ENCODE results near the gene SSR1.

SSR1 gene

DNA sequence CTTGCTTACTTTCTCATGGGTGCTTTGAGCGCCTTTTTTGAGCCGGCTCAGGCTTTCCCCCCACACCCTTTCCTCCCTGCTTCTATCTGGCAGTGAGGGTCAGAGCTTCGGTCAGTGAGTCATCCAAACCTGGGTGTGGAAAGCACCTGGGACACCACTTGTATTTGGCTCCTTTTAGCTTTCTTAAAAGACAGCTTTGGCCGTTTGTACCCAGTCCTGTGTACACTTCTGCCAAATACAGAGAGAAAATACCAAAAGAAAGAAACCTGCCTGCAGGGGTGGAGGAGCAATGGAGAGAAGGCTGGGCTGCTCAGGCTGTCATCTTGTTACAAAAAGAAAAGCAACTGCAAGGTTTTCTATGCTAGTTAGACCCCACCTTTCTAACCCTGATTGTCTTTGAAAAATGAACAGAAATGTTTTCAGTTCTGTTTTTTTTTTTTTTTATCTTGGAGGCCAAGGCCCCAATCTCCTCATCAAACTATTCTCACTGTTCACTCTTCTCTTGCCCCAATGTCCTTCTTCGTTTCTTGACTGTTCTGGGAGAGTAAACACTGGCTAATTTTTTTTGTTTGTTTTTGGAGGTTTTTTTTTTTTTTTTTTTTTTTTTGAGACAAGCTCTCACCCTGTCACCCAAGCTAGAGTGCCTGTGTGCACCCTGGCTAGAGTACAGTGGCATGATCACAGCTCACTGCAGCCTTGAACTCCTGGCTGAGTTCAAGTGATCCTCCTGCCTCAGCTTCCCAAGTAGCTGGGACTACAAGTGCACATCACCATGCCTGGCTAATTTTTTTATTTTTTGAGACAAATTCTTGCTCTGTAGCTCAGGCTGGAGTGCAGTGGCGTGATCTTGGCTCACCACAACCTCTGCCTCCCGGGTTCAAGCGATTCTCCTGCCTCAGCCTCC, 76.4 kb downstream of the SSR1 start:
- no peak for DNase-seq

DNA sequence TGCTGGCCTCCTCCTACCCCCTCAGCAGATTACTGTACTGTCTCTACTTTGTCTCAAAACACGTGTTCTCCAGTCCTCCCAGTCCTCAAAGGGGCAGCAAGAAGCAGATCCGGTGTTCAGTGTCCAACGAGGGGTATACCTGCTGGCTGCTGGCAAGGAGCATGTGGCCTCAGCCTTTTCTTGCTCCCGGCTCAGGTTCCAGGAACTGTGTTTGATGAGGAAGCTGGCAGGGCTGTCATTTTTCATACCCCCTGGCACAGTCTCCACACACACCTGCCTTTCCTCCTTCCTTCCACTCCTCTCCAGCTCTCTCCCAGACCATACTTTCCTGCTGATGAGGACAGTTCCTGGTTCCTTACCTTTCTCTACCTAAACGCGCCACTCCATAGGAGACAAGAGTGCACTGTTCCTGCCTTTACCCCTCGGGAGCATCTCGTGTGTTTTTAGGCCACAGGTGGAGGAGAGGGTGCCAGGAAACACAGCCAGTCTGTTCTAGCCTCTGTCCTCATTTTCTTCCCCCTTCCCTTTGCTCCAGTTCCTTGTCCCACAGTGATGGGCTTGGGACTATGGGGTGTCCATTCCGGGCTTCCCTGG, 77.2 kb downstream of the SSR1 start:
- no peak for DNase-seq

DNA sequence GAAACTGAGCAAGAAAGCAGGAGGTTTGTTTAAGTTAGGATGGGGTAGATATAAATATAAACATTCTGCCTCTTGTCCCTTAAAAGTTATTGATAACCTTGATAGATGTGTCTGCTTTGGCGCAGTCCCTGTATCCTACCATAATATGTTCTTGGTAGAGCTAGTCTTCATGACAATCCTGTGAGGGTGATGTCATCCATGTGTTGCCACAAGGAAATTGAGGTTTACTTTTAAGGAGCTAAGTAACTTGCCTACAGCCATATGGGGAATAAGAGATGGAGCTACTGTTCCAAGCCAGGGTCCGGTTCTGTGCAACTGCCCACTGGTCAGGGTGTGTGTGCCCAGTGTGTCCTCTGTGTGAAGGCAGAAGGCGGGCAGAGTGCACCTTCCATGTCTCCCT, 78.5 kb downstream of the SSR1 start:
- no peak for DNase-seq

DNA sequence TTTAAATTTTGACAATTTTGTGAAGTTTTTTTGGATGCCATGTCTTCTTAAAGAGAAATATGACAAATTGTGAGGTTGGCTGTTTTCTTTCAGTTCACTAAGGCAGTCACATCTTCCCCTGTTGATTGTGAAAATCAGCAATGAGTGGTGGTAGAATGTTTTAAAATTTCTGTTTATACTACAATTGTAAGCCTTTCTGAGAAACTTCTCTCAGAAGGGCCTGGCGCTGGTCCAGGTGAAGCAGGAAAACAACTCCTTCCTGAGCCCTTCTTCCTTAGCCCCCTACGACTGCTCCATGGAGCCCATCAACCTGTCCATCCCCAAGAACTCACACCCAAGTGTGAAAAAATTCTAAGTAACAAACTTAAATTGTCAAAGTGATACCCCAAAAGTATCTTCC, 80.6 kb downstream of the SSR1 start:
- DNase-seq: no peak

DNA sequence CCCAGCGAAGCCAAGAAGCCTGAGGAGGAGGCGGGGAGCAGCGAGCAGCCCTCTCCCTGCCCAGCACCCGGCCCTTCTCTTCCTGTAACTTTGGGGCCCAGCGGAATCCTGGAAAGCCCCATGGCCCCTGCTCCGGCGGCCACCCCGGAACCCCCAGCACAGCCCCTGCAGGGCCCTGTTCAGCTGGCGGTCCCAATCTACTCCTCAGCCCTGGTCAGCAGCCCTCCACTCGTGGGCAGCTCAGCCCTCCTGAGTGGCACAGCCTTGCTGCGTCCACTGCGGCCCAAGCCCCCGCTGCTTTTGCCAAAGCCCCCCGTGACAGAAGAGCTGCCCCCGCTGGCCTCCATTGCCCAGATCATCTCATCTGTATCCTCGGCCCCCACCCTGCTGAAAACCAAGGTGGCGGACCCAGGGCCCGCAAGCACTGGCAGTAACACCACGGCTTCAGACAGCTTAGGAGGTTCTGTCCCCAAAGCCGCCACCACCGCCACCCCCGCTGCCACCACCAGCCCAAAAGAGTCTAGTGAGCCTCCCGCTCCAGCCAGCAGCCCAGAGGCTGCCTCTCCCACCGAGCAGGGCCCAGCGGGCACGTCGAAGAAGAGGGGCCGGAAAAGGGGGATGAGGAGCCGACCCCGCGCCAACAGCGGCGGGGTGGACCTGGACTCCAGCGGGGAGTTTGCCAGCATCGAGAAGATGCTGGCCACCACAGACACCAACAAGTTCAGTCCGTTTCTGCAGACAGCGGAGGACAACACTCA, 81.9 kb downstream of the SSR1 start:
- DNase-seq: no peak

DNA sequence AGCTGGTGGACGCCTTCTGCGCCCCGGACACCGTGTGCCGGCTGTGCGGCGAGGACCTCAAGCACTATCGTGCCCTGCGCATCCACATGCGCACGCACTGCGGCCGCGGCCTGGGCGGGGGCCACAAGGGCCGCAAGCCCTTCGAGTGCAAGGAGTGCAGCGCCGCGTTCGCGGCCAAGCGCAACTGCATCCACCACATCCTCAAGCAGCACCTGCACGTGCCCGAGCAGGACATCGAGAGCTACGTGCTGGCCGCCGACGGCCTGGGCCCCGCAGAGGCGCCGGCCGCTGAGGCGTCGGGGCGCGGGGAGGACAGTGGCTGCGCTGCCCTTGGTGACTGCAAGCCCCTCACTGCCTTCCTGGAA, 82.7 kb downstream of the SSR1 start:
- no peak for DNase-seq

DNA sequence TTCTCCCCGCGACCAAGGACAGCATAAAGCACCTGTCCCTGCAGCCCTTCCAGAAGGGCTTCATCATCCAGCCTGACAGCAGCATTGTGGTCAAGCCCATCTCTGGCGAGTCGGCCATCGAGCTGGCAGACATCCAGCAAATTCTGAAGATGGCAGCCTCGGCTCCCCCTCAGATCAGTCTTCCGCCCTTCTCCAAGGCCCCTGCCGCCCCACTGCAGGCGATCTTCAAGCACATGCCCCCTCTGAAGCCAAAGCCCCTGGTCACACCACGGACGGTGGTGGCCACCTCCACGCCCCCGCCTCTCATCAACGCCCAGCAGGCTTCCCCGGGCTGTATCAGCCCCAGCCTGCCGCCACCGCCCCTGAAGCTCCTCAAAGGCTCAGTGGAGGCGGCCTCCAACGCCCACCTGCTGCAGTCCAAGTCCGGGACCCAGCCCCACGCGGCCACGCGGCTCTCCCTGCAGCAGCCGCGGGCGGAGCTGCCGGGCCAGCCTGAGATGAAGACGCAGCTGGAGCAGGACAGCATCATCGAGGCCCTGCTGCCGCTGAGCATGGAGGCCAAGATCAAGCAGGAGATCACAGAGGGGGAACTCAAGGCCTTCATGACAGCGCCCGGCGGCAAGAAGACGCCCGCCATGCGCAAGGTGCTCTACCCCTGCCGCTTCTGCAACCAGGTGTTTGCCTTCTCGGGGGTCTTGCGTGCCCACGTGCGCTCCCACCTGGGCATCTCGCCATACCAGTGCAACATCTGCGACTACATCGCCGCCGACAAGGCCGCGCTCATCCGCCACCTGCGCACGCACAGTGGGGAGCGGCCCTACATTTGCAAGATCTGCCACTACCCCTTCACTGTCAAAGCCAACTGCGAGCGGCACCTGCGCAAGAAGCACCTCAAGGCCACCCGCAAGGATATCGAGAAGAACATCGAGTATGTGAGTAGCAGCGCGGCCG, 83.3 kb downstream of the SSR1 start:
- no peak for DNase-seq

DNA sequence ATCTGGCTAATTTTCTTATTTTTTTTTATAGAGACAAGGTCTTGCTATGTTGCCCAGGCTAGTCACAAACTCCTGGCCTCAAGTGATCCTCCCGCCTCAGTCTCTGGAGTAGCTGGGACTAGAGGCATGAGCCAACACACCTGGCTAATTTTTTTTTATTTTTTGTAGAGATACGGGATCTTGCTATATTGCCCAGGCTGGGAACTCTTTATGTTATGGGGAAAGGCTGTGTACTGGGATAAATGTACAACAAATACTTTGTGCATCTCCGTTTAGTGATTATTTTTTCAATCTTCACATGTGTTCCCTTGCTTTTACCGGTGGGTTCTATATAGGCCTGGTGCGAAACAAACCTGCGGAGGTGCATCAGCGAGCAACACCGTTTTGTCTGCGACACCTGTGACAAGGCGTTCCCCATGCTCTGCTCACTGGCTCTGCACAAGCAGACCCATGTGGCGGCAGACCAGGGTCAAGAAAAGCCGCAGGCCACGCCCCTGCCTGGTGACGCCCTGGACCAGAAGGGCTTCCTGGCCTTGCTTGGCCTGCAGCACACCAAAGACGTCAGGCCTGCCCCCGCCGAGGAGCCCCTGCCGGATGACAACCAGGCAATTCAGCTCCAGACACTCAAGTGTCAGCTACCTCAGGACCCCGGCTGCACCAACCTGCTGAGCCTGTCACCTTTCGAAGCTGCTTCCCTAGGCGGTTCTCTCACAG, 84.2 kb downstream of the SSR1 start:
- no peak for DNase-seq

DNA sequence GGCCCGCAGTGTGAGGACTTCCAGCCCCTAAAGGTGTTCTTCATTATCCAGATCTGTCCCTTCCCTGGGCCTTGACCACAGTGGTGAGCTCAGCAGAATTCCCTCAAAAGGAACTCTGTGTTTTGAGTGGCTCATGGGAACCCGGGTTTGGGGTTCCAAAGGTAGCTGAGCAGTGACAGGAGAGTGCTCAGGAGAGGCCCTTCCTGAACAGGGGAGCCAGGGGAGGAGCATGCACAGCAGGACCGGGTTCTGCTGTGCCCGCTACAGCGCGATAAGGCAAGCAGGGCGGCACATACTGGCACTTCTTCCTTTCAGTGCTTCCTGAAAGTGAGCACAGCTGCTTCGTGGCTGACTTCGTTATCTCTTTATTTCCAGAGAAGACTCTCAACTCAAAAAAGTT, 88.3 kb downstream of the SSR1 start:
- no peak for DNase-seq

DNA sequence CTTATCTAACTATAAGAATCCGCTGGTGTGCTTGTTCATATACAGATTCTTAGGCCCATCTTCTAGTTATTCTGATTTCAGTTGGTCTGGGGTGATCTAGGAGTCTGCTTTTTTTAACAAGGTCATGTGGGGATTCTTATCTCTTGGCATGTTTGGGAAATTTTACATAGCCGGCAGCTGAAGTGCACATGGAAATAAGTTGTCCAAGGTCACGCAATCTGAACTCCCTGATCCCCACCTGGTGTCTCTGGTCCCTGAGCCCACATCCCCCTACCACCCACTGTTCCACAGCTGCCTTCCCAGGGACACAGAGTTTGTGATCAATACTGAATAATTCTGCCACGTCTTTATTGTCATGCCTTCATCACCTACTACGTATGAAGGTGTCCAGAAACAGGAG, 90.8 kb downstream of the SSR1 start:
- no peak for DNase-seq

DNA sequence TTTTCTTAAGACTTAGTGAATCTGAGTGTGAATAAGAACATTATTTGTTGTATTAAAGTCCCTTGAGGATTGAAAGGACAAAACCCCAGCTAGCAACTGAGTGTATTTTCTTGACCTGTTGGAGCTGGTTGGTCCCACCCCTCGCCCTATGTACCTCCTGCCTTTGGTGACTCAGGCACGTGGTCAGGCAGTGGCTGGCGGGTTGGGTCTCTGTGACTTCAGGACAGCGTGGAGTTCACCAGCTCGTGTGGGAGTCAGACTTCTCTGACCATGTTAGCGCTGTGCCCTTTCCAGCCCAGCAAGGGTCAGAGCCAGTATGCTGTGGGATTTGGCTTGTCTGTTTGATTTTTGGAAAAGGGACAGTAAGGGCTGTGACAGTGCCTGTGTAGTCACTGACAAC, 93.7 kb downstream of the SSR1 start:
- DNase-seq: no peak

DNA sequence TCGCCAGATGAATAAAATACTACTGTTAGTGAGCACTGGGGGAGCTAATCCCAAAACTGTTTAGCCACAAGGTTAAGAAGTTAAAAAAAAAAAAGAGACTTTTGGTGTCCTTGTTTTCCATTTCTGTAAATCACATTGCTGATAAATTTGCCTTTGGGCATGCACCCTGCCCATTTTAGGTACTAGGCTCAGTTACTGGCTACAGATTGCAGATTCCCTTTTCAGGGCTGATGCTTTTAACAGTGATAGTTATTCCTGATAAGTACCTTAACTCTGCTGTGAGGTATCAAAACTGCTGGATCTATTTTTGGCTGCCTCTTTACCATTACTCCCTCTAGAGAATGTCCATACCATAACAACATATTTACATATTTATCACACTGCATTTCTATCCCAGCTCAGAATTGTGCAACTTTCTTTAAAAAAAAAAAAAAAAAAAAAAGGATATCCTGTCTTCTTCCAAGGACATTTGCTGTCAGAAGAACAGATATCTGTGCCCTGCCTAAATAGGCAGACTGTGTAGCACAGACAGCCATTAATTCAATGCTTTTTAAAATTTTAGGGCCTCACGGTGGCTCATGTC, 94.5 kb downstream of the SSR1 start:
- DNase-seq: no peak
